ENCODE results near the gene MTERF4.

DNA sequence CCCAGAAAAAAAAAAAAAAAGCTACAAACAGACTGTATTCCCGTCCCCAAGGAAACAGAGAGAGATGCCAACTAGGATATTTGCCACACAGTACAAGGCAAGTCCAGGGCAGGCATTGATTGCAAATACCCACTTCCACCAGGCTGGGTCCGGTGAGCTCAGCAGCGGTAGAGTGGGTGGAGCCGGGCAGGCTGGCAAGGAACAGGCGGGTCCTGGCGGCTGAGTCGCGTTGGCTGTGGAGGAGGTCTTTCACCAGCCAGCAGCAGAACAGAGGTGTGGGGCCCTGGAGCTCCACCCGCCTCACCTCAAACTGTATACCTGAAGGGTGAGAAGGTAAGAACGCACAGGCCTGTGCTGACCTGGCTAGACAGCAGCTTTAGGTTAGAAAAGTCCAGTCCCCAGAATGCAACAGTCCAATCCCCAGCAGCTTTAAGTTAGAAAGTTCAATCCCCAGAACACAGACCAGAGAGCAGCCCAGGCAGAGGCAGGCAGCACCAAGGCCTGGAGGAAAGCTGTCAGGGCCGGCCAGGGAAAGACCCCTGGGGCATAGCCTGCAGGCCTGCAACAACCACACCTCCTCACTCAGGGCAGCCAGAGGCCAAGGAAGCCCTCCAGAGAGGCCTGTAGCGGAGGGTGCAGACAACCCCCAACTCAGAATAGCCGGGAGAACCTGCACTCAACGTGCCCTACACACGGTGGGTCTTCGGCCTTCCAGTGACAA, 21.9 kb upstream of the MTERF4 start:
- TF ChIP-seq, protein P1, sequence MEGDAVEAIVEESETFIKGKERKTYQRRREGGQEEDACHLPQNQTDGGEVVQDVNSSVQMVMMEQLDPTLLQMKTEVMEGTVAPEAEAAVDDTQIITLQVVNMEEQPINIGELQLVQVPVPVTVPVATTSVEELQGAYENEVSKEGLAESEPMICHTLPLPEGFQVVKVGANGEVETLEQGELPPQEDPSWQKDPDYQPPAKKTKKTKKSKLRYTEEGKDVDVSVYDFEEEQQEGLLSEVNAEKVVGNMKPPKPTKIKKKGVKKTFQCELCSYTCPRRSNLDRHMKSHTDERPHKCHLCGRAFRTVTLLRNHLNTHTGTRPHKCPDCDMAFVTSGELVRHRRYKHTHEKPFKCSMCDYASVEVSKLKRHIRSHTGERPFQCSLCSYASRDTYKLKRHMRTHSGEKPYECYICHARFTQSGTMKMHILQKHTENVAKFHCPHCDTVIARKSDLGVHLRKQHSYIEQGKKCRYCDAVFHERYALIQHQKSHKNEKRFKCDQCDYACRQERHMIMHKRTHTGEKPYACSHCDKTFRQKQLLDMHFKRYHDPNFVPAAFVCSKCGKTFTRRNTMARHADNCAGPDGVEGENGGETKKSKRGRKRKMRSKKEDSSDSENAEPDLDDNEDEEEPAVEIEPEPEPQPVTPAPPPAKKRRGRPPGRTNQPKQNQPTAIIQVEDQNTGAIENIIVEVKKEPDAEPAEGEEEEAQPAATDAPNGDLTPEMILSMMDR (conservative IDR thresholded peaks at IDR 0.05; ENCODE audit: low read length): no peak
- no peak for TF ChIP-seq EZH2phosphoT487 (IDR thresholded peaks at IDR 0.05; ENCODE audit: borderline replicate concordance)
